ENCODE results near the gene NDFIP1. TPM values are rescaled to one million over a fixed set of nuclear protein-coding genes. Genes with fewer than 3 reads are reported as not detected.

Gene NDFIP1
- total RNA-seq, 1 experiment from 2014 or later, result 58.0 TPM

- H3K27me3 Mint-ChIP-seq (ENCODE audit: unreplicated experiment), result peaks cover 14% of the 10 kb centered on the region
- H3K27ac Mint-ChIP-seq (ENCODE audit: unreplicated experiment), result no peak overlapping the region
- no peak overlapping the region for H3K4me3 Mint-ChIP-seq (ENCODE audit: low read depth, unreplicated experiment)
- CTCF ChIA-PET, result no interaction called here
- no peaks in the 10 kb centered on the region for H3K9me3 Mint-ChIP-seq (ENCODE audit: low read depth, unreplicated experiment)
- DNase-seq, result no peak
- H3K36me3 Mint-ChIP-seq (ENCODE audit: insufficient read depth, unreplicated experiment), result no peaks in the 10 kb centered on the region
- intact Hi-C loops (cut with micrococcal nuclease; ENCODE audit: unreplicated experiment), result no loop called here
- no peaks in the 10 kb centered on the region for H3K4me1 Mint-ChIP-seq (ENCODE audit: low read depth, unreplicated experiment)
- BruUV-seq (replicated peaks), result no TSS peak
- TF ChIP-seq CTCF (IDR thresholded peaks at IDR 0.05; ENCODE audit: unreplicated experiment), result no peak
Observed at GRCh38 chr5:142079306-142079721, 29.3 kb upstream of the NDFIP1 start.

- BruUV-seq (replicated peaks), result no TSS peak
- no peaks in the 10 kb centered on the region for H3K4me1 Mint-ChIP-seq (ENCODE audit: low read depth, unreplicated experiment)
- no peak overlapping the region for H3K27ac Mint-ChIP-seq (ENCODE audit: unreplicated experiment)
- TF ChIP-seq CTCF (IDR thresholded peaks at IDR 0.05; ENCODE audit: unreplicated experiment), result no peak
- no peaks in the 10 kb centered on the region for H3K9me3 Mint-ChIP-seq (ENCODE audit: low read depth, unreplicated experiment)
- peaks cover 14% of the 10 kb centered on the region for H3K27me3 Mint-ChIP-seq (ENCODE audit: unreplicated experiment)
- no peaks in the 10 kb centered on the region for H3K36me3 Mint-ChIP-seq (ENCODE audit: insufficient read depth, unreplicated experiment)
- no peak for DNase-seq
- H3K4me3 Mint-ChIP-seq (ENCODE audit: low read depth, unreplicated experiment), result no peak overlapping the region
- intact Hi-C loops (cut with micrococcal nuclease; ENCODE audit: unreplicated experiment), result no loop called here
- CTCF ChIA-PET, result no interaction called here
Observed at GRCh38 chr5:142080248-142080647, 28.3 kb upstream of the NDFIP1 start.

- H3K27ac Mint-ChIP-seq (ENCODE audit: unreplicated experiment), result no peak overlapping the region
- no peaks in the 10 kb centered on the region for H3K9me3 Mint-ChIP-seq (ENCODE audit: low read depth, unreplicated experiment)
- no peak for DNase-seq
- no peaks in the 10 kb centered on the region for H3K36me3 Mint-ChIP-seq (ENCODE audit: insufficient read depth, unreplicated experiment)
- BruUV-seq (replicated peaks), result no TSS peak
- intact Hi-C loops (cut with micrococcal nuclease; ENCODE audit: unreplicated experiment), result no loop called here
- no peak for TF ChIP-seq CTCF (IDR thresholded peaks at IDR 0.05; ENCODE audit: unreplicated experiment)
- H3K4me1 Mint-ChIP-seq (ENCODE audit: low read depth, unreplicated experiment), result no peaks in the 10 kb centered on the region
- peaks cover 14% of the 10 kb centered on the region for H3K27me3 Mint-ChIP-seq (ENCODE audit: unreplicated experiment)
- CTCF ChIA-PET, result interaction anchor here (0.5 kb wide), 1 partner anchor 10 kb away, joined by 5 read pairs; no protein-coding TSS in a partner anchor
- no peak overlapping the region for H3K4me3 Mint-ChIP-seq (ENCODE audit: low read depth, unreplicated experiment)
Observed at GRCh38 chr5:142082182-142082781, 26.3 kb upstream of the NDFIP1 start.

GRCh38 chr5:142086229-142086628 lies 22.4 kb upstream of the NDFIP1 start:
- H3K9me3 Mint-ChIP-seq (ENCODE audit: low read depth, unreplicated experiment), result no peaks in the 10 kb centered on the region
- H3K4me1 Mint-ChIP-seq (ENCODE audit: low read depth, unreplicated experiment), result peaks cover 14% of the 10 kb centered on the region
- intact Hi-C loops (cut with micrococcal nuclease; ENCODE audit: unreplicated experiment), result no loop called here
- TF ChIP-seq CTCF (IDR thresholded peaks at IDR 0.05; ENCODE audit: unreplicated experiment), result no peak
- H3K27ac Mint-ChIP-seq (ENCODE audit: unreplicated experiment), result no peak overlapping the region
- no peak overlapping the region for H3K4me3 Mint-ChIP-seq (ENCODE audit: low read depth, unreplicated experiment)
- peaks cover 2% of the 10 kb centered on the region for H3K27me3 Mint-ChIP-seq (ENCODE audit: unreplicated experiment)
- DNase-seq, result no peak
- no TSS peak for BruUV-seq (replicated peaks)
- no peaks in the 10 kb centered on the region for H3K36me3 Mint-ChIP-seq (ENCODE audit: insufficient read depth, unreplicated experiment)
- CTCF ChIA-PET, result no interaction called here
